B cell (primary cell): ENCODE results near the gene CD4. TPM values are rescaled to one million over a fixed set of nuclear protein-coding genes. Genes with fewer than 3 reads are reported as not detected.

Source experiments
- ATAC-seq: fragments of 200-7000 bp; cut with Tn5 transposase; one replicate; pipeline ENCODE4 v1.10.0; 2021; ENCODE audit warnings: low read depth, mild to moderate bottlenecking, moderate number of reproducible peaks, moderate library complexity
- CTCF ChIA-PET: fragments of 350-600 bp; sonication (Branson Sonifier 250); formaldehyde crosslinking; loops from one replicate; lab custom pipeline; 2021; ENCODE audit warnings: antibody characterized with exemption, inconsistent platforms; lab: Charles Lee
- POLR2A ChIA-PET: fragments of 350-600 bp; sonication (Branson Sonifier 250); formaldehyde crosslinking; loops from one replicate; lab custom pipeline; 2021; ENCODE audit warnings: antibody characterized with exemption; lab: Charles Lee
- DNase-seq: peaks from one replicate; pipeline ENCODE4 v3.0.0; 2013
- H2AFZ ChIP-seq: 2 replicates; pipeline ENCODE4 v1.6.1; 2012; ENCODE audit warnings: mild to moderate bottlenecking, low read depth, low read length; ENCODE audit not compliant: insufficient read depth, poor library complexity, severe bottlenecking
- H3K27ac ChIP-seq, 2 donors: 1 replicate in 1 of 2; 2 replicates in 1 of 2; pipeline ENCODE4 v1.5.1; 2012 to 2013; ENCODE audit warnings: low read length in 2 of 2, mild to moderate bottlenecking in 2 of 2, moderate library complexity in 1 of 2
- H3K27me3 ChIP-seq, 4 experiments: fragments of 200-600 bp in 1 of 4; sonication (generic) in 1 of 4; replicated peaks in 1 of 4; 1 replicate in 2 of 4; 2 replicates in 2 of 4; pipeline versions ENCODE4 v1.6.1 to v1.7.0; 2013 to 2016; ENCODE audit warnings: low read length in 3 of 4, mild to moderate bottlenecking in 2 of 4, mixed read lengths in 1 of 4, moderate library complexity in 1 of 4; ENCODE audit not compliant: insufficient read depth in 4 of 4, control insufficient read depth in 3 of 4; ENCODE audit errors: control extremely low read depth in 1 of 4
- H3K36me3 ChIP-seq, 2 experiments: replicated peaks in 1 of 2; 1 replicate in 1 of 2; 2 replicates in 1 of 2; pipeline versions ENCODE4 v1.6.1 to v1.7.1; 2013; ENCODE audit warnings: low read length in 1 of 2; ENCODE audit not compliant: insufficient read depth in 2 of 2, control insufficient read depth in 1 of 2; ENCODE audit errors: control extremely low read depth in 1 of 2, extremely low read depth in 1 of 2
- H3K4me1 ChIP-seq, 2 donors: fragments of 200-600 bp in 1 of 2; sonication (generic) in 1 of 2; 1 replicate in 1 of 2; 2 replicates in 1 of 2; pipeline versions ENCODE4 v1.5.1 to v1.6.1; 2013 to 2017; ENCODE audit warnings: low read length in 2 of 2; ENCODE audit not compliant: control insufficient read depth in 2 of 2, insufficient read depth in 2 of 2
- H3K4me2 ChIP-seq: replicated peaks from 2 replicates; pipeline ENCODE3; 2012; ENCODE audit warnings: mild to moderate bottlenecking, low read depth, low read length; ENCODE audit not compliant: poor library complexity, severe bottlenecking
- H3K4me3 ChIP-seq, 5 experiments: fragments of 200-600 bp in 1 of 5; sonication (generic) in 1 of 5; 1 replicate in 3 of 5; 2 replicates in 2 of 5; pipeline versions ENCODE4 v1.5.1 to v1.7.0; 2011 to 2016; ENCODE audit warnings: low read length in 4 of 5, mild to moderate bottlenecking in 4 of 5, low read depth in 2 of 5, control low read depth in 1 of 5, moderate library complexity in 1 of 5; ENCODE audit not compliant: insufficient read depth in 1 of 5; ENCODE audit errors: control extremely low read depth in 1 of 5, extremely low read depth in 1 of 5
- H3K79me2 ChIP-seq: fragments of 200-600 bp; sonication (generic); one replicate; pipeline ENCODE4 v1.6.0; 2016; ENCODE audit warnings: low read length; ENCODE audit not compliant: control insufficient read depth, insufficient read depth
- H3K9ac ChIP-seq: fragments of 200-600 bp; sonication (generic); 2 replicates; pipeline ENCODE4 v1.6.1; 2017; ENCODE audit warnings: mild to moderate bottlenecking, low read length, moderate library complexity
- H3K9me3 ChIP-seq, 3 donors: one replicate each; pipeline versions ENCODE4 v1.6.1 to v1.7.1; 2013; ENCODE audit warnings: low read length in 2 of 3; ENCODE audit not compliant: control insufficient read depth in 2 of 3, insufficient read depth in 1 of 3; ENCODE audit errors: control extremely low read depth in 1 of 3
- H4K20me1 ChIP-seq: 2 replicates; pipeline ENCODE4 v1.6.0; 2012; ENCODE audit warnings: mild to moderate bottlenecking, low read length; ENCODE audit not compliant: insufficient read depth, control insufficient read depth, poor library complexity, severe bottlenecking
- H3K27ac Mint-ChIP-seq: one replicate; pipeline ENCODE4 v1.8.0; 2021; ENCODE audit warnings: mixed read lengths
- H3K27me3 Mint-ChIP-seq: one replicate; pipeline ENCODE4 v1.8.0; 2021; ENCODE audit warnings: mixed read lengths
- H3K4me1 Mint-ChIP-seq: one replicate; pipeline ENCODE4 v1.8.0; 2021; ENCODE audit warnings: mixed read lengths
- H3K4me3 Mint-ChIP-seq: one replicate; pipeline ENCODE4 v1.8.0; 2021; ENCODE audit warnings: mixed read lengths
- H3K9me3 Mint-ChIP-seq: one replicate; pipeline ENCODE4 v1.8.0; 2022; ENCODE audit warnings: mixed read lengths; ENCODE audit not compliant: insufficient read depth
- EZH2 ChIP-seq: IDR thresholded peaks from 2 replicates; pipeline ENCODE4 v1.6.1; 2012; ENCODE audit warnings: borderline replicate concordance, low read depth, mild to moderate bottlenecking, moderate library complexity, low read length; ENCODE audit not compliant: insufficient read depth, poor library complexity, severe bottlenecking
- WGBS: methylation state at CpG from one replicate; pipeline ENCODE4 v1.1.5; 2013; ENCODE audit warnings: missing lambda C conversion rate; ENCODE audit not compliant: insufficient coverage; 5-methylcytosine and 5-hydroxymethylcytosine counted together
- intact Hi-C: fragments of 100-400 bp; cut with micrococcal nuclease; formaldehyde crosslinking; loops from one replicate; pipeline ENCODE4 v1.10.0; 2022
- polyA plus RNA-seq: library from polyadenylated mRNA; depleted of rRNA; stranded (reverse); fragments of >200 nt; gene quantifications from 2 replicates; pipeline ENCODE4 v1.2.3, GENCODE V29; 2012
- total RNA-seq, 2 donors: library from RNA; stranded (reverse); fragments of 120-200 nt in 1 of 2; gene quantifications; 1 replicate in 1 of 2; 2 replicates in 1 of 2; pipeline versions ENCODE4 v1.2.3 to v1.2.4, GENCODE V29; 2013 to 2022
- TF ChIP-seq, protein P1 (sequence below): fragments of 200-600 bp; IDR thresholded peaks from one replicate; pipeline ENCODE4 v1.8.0; 2022; ENCODE audit warnings: antibody characterized with exemption, mild to moderate bottlenecking

The CD4 gene
- total and polyA plus RNA-seq, 2 donors (not counting 1 experiment from before 2014, with no cell fraction given), result 0.49 to 2.2 TPM

DNA sequence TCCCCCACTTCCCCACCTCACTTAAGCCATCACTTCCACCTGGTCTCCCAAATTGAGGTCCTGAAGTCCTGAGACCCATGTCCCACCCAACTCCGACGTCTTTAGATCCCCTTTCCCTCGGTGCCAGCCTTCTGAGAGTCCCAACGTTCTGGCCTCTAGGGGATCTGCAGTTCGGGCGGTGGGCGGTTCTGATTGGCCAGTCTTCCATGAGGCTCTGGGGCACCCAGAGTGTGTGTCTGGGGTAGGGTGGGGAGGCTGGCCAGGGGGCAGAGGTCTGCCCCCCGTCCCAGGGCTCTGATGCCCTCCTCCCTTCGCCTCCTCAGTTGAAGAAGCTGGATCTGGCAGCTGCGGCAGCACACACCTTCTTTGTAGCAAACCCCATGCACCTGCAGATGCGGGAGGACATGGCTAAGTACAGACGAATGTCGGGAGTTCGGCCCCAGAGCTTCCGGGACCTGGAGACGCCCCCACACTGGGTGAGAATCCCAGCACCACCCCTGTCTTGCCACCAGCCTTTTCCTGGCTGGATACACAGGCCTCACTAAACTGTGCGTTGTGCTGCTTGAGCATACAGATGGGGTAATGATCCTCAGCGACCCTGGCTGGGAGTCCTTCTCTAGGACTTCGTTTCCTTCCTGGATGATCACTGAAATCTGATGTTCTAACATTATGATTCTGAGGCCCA is 40.4 kb downstream of the CD4 start:
- H3K4me1 Mint-ChIP-seq, result peaks cover 21% of the 10 kb centered on the region
- no peak overlapping the region for H3K27ac ChIP-seq
- peaks cover 11% of the 10 kb centered on the region for H4K20me1 ChIP-seq
- ATAC-seq, result no peak
- H3K79me2 ChIP-seq, result no peaks in the 10 kb centered on the region
- H3K9me3 ChIP-seq, result peaks cover 0 to 11% (median 0%) of the 10 kb centered on the region in 3 donors
- H3K4me2 ChIP-seq, result peak overlapping the region; percentile 100
- 77% methylated on average over 15 of the region's 19 CpGs for WGBS
- H3K9me3 Mint-ChIP-seq, result no peaks in the 10 kb centered on the region
- H3K9ac ChIP-seq, result peak overlapping the region; percentile 80
- intact Hi-C loops, result no loop called here
- H3K4me3 Mint-ChIP-seq, result peak overlapping the region; percentile 93
- peaks cover 23 to 29% of the 10 kb centered on the region in 2 donors for H3K4me1 ChIP-seq
- POLR2A ChIA-PET, result interaction anchor here (1.3 to 1.5 kb wide), 3 partner anchors 43 to 106 kb away, joined by 3 to 4 read pairs (median 3); partner anchors contain the start of genes COPS7A, MLF2 and SPSB2
- CTCF ChIA-PET, result interaction anchor here (1.0 to 1.8 kb wide), 5 partner anchors 10 to 77 kb away, joined by 3 to 5 read pairs (median 4); partner anchors contain the start of genes CDCA3, MLF2 and USP5
- no peaks in the 10 kb centered on the region for H3K36me3 ChIP-seq
- H3K27me3 ChIP-seq, result peaks cover 0 to 64% (median 33%) of the 10 kb centered on the region in 4 experiments
- DNase-seq, result no peak
- H3K4me3 ChIP-seq, result peak overlapping the region in 4 of 5 experiments; percentile 52 to 73 (median 62)
- peaks cover 71% of the 10 kb centered on the region for H3K27me3 Mint-ChIP-seq
- H2AFZ ChIP-seq, result peak overlapping the region; percentile 91
- H3K27ac Mint-ChIP-seq, result no peak overlapping the region
- TF ChIP-seq EZH2, result no peak
- TF ChIP-seq, protein P1, sequence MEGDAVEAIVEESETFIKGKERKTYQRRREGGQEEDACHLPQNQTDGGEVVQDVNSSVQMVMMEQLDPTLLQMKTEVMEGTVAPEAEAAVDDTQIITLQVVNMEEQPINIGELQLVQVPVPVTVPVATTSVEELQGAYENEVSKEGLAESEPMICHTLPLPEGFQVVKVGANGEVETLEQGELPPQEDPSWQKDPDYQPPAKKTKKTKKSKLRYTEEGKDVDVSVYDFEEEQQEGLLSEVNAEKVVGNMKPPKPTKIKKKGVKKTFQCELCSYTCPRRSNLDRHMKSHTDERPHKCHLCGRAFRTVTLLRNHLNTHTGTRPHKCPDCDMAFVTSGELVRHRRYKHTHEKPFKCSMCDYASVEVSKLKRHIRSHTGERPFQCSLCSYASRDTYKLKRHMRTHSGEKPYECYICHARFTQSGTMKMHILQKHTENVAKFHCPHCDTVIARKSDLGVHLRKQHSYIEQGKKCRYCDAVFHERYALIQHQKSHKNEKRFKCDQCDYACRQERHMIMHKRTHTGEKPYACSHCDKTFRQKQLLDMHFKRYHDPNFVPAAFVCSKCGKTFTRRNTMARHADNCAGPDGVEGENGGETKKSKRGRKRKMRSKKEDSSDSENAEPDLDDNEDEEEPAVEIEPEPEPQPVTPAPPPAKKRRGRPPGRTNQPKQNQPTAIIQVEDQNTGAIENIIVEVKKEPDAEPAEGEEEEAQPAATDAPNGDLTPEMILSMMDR, result no peak
